Stimulated activated CD4-positive, alpha-beta T cell treated with anti-CD3 and anti-CD28 coated beads, TNF-alpha, amount 100 ng/mL, for 24 hours (primary cell): Measurements from ENCODE around the gene MORN4.
"Not testable (repeated sequence)": the region's sequence is repeated elsewhere in the genome, so short reads cannot be mapped to it uniquely, and the experiment has no call there.

ENCODE experiments used
- DNase-seq, 3 experiments: peaks; one replicate each; pipeline ENCODE4 v3.0.0-alpha.2; 2020; ENCODE audit warnings: low read depth in 3 of 3

Gene MORN4

DNA sequence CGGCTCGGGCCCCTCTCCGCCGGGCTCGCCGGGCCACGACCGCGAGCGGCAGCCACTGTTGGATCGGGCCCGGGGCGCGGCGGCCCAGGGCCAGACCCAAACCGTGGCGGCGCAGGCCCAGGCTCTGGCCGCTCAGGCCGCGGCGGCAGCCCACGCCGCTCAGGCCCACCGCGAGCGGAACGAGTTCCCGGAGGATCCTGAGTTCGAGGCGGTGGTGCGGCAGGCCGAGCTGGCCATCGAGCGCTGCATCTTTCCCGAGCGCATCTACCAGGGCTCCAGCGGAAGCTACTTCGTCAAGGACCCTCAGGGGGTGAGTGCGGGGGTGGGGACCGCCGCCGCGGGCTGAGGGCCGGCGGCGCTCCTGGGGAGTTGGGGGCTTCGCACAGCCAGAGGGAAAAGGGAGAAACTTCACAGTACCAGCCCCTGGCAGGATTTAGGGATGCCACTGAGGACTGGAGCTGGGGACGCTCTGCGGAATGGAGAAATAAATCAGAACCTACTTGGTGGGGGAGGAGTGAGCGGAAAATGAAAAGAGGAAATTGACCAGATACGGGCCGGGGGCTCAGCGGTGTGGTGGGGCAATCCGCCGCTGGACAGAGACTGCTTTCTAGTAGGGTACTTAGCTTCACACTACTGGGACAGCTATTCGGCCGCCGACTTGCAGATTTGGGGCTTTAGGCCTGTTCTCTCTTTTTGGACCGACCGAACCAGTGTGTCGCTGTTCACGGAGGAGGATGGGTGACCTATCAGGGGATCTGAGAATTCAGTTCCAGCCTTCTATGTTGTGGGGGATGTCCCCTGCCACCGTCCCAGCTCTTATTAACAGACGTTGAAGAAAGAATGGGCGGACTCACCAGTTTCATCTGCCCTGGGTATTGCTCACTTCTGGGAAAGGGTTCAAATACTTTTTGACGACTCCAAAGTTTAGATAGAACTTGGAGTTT lies 7.8 kb upstream of the MORN4 start:
- DNase-seq: peak in 1 of 3 experiments; percentile 6

DNA sequence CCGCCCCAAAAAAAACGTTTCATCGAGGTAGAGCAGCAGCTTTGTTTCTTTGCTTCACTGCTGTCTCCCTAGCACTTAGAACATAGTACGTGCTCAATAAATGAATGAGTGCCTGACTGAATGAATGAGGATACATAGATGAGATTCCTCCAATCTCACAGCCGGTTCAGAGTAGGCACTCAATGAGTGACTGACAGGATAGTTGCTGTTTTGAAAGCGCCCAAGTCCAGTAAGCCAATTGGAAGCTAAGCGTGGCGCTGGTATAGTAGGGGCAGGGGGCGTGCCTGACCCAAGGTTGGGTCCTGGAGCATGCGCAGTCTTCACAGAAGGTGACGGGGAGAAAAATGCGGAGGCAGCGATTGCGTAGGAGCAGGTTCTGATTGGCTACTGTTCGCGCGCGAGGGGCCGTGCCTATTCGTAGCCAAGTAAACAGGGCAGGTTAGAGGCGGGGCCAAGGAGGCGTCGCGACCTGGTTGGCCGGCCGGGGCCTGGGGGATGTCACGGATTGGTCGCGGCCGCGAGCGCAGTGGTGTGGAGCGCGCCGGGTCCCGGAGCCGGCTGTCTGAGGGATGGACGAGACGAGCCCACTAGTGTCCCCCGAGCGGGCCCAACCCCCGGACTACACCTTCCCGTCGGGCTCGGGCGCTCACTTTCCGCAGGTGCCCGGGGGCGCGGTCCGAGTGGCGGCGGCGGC lies 7.0 kb upstream of the MORN4 start, which contains the start of gene PI4K2A:
PI4K2A (plus strand) TSS at position 498 of the 694 bp plus-strand sequence; CDS start at position 570, 72 bp downstream.
- DNase-seq: peak; percentile 99 to 100 (median 99)

DNA sequence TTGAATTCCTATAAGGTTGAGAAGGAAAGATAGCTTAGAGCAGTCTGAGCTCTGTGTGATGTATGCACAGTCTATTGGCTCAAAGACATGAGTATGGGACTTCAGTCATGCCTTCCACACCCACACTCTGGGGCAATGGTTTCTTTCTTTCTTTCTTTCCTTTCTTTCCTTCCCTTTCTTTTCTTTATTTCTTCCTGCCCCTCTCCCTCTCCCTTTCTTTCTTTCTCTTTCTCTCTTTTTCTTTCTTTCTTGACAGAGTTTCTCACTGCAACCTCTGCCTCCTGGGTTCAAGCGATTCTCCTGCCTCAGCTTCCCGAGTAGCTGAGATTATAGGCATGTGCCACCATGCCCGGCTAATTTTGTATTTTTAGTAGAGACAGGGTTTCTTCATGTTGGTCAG lies 5.8 kb upstream of the MORN4 start:
- not testable (repeated sequence) for DNase-seq

DNA sequence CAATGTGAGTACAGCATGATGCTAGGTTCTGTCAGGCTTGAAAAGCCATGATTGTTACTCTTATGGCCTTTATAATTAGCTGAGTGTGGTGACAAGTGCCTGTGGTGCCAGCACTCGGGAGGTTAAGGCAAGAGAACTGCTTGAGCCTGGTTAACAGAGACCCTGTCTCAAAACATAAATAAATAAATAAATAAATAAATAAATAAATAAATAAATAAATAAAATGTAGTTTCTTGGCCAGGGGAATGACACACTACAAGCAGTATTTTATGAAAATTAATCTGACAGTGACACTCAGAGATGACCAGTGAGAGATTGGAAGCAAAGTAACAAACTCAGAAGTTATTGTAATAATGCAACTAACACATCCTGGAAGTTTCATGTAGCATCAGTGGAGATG lies 2.3 kb upstream of the MORN4 start:
- DNase-seq: no peak

DNA sequence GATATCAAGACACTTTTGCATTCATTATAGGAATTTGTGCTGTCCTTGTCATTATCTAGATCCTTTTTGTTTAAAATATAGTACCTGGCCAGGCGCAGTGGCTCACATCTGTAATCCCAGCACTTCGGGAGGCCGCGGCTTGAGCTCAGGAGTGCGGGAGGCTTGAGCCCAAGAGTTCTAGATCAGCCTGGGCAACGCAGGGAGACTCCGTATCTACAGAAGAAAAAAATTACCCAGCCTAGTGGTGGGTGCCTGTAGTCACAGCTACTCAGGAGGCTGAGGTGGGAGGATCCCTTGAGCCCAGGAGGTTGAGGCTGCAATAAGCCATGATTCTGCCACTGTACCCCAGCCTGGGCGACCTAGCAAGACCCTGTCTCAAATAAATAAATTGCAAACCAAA lies 621 bp upstream of the MORN4 start:
- DNase-seq: no peak

DNA sequence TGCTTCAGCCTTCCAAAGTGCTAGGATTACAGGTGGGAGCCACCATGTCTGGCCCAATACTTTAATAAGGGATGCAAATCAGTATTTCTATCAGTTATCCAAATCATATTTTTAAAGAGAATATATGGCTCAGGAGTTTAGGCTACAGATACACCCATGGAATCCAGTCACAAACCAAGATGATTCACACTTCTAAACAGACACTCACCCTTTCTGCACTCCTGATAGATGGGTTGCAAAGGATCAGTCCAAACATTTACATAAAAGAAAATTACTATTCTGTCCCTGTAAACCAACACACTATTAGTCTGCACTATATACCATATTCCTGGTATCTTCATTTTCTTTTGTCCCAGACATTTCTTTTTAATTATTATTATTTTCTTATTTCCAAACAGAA lies 2.2 kb downstream of the MORN4 start:
- DNase-seq: no peak

DNA sequence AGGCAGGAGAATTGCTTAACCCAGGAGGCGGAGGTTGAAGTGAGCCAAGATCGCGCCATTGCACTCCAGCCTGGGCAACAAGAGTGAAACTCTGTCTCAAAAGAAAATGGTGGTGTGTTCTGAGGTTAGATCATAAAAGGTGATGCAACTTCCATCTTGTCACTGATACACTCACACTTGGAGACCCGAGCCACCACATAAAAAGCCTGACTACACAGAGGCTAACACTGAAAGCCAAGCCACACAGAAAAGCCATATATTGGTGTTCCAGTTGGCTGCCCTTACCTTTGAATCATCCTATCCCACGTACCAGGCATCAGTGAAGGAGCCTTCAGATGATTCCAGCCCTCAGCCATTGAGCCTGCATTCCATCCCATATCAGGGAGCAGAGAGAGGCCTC lies 4.0 kb downstream of the MORN4 start:
- no peak for DNase-seq

DNA sequence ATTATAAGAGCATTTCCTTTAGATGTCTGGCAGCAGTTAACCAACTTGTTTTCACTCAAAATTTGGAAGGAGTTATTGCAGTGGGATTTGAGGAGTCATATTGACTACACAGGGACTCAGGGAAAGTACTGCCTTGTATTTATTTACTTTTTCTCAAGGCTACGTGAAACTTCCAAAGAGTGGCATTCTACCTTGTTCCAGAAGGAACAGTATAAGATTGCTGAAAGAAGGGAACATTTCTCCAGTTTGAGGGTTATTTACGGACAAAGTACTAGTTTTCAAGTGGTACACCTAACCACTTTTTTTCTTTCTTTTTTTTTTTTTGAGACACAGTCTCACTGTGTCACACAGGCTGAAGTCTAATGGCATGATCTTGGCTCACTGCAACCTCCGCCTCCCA lies 5.1 kb downstream of the MORN4 start:
- no peak for DNase-seq

DNA sequence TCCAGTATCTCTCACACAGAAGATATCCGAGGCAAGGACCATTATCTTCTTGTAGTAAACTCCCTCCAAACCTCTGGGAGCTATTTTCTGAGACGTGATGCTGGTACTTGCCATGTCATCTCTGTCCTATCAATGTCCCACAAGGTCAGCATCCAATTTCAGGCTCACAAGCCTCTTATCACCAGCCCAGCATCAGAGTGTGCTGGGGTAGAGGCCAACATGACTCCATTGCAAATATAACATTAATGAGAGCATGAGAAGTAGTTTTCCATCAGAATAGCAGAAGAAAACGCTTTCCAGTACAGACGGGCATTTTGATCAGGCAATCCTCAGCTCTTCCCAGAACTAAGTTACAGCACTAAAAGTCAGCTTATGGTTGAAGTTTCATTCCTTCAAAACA lies 5.6 kb downstream of the MORN4 start:
- DNase-seq: no peak

DNA sequence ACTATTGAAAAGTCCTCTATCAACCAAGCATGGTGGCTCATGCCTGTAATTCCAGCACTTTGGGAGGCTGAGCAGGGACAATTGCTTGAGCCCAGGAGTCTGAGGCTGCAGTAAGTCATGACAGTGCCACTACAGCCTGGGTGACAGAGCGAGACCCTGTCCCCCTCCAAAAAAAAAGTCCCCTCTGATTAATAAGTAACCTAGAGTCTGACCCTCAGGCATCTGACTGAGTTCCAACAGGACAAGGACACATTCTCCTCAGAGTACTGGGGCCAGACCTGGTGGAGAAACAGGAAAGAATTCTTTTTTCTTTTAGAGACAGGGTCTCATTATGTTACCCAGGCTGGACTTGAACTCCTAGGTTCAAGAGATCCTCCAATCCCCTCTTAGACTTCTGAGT lies 10.0 kb downstream of the MORN4 start:
- DNase-seq: no peak

DNA sequence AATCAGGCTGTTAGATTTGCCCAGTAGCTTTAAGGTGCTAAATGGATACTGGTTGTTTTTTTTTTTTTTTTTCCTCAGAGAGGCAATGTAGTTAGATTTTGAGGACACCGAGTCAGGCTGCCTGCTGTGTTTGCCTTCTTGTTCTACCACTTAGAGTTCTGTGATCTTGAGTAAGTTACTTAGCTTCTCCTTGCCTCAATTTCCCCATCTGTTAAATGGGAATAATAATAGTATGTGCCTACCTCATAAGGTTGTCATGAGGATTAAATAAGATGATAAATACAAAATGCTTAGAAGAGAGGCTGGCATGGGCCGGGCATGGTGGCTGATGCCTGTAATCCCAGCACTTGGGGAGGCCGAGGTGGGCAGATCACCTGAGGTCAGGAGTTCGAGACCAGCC lies 14.6 kb downstream of the MORN4 start:
- DNase-seq: no peak

DNA sequence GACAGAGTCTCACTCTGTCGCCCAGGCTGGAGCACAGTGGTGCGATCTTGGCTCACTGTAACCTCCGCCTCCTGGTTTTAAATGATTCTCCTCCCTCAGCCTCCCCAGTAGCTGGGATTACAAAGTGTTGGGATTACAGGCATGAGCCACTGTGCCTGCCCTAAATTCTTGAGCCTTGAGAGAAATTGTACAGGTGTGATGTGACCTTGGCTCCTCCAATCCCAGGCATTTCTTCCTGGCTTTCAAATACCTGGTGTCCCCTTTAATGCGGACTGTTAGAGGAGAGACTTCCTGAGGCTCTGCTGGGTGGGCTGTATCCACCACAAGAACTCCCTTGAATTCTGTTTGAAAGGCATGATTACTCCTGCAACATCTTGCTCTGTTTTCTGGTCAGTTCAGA lies 15.0 kb downstream of the MORN4 start:
- no peak for DNase-seq

DNA sequence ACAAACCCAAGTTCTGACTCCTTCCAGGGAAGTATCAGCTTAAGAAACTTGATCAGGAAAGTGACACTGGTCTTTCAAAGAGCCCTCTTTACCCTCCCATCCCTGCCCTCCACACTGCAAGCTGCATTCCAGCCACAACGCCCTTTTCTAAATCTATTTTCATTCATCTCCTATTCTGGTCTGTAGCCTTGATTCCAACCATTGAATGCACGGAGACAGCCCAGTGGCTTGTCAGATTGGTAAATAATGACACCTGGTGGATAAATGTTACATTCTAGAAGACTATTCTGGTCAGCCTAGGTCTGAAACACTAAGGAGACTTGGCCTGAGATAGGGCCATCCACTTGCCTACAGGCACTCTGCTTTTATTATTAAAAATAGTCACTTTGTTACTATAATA lies 20.9 kb downstream of the MORN4 start:
- no peak for DNase-seq

DNA sequence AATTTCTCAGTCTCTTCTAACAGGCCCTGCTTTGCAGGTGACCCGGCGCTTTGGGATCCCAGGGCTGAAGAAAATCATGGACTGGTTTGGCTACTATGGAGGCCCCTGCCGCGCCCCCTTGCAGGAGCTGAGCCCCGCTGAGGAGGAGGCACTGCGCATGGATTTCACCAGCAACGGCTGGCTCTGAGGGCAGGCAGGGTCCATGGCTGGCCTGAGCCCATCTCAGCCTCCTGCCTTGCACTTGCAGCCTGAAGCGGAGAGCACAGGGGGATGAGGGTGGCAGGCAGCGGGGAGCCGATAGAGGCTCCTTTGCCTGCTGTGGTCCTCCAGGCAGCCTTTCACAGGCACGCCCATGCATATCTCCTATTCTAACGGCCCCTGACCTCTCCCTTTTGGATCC lies 21.8 kb downstream of the MORN4 start:
- DNase-seq: no peak

DNA sequence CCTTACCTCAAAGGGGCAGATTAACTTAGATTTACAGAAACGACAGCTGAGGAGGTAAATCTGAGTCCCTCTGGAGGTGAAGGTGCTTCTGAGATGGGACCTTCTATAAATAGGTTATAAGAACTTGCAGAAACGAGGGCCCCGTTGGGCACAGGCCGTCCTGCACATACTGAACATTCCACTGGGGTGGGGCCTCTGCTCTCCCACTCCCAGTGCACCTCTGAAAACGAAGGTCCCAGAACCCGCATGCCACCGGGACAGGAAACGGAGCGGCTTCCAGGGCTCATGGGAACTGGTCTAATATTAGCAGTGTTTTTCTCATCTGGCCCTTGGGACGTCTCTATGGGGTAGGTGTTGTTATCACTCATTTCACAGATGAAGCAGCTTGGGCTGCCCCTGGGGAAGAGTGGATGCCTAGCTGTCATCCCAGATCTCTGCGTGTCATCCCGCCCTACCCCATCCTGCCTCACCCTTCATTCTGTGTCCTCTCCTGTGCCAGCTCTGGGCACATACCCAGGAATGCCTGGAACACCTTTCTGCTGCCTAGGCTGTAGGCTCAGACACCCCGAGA lies 24.2 kb downstream of the MORN4 start:
- no peak for DNase-seq

DNA sequence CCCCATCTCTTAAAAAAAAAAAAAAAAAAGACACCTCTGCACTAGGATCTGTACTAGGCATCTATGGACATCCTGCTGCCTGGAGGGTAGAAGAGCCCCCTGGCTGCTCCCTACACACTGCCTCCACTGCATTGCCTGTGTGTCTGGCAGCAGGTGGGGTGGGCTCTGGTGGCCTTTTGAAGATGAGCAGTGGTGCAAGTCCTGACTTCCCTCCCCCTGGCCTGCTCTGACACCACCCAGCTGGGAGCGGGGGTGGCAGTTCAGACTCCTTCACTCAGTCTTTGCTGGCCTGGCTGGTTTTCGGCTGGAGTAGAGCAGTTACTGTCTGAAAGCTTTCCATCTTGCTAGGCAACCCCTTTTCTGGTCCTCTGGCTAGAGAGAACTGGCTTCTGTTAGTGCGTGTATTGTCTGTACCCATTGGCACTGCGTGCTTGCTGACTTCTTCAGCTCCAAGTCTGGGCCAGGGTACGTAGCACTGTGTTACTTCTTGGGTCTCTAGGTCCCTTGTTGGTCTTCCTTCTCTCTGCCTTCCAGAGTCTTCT lies 26.1 kb downstream of the MORN4 start:
- DNase-seq: no peak

DNA sequence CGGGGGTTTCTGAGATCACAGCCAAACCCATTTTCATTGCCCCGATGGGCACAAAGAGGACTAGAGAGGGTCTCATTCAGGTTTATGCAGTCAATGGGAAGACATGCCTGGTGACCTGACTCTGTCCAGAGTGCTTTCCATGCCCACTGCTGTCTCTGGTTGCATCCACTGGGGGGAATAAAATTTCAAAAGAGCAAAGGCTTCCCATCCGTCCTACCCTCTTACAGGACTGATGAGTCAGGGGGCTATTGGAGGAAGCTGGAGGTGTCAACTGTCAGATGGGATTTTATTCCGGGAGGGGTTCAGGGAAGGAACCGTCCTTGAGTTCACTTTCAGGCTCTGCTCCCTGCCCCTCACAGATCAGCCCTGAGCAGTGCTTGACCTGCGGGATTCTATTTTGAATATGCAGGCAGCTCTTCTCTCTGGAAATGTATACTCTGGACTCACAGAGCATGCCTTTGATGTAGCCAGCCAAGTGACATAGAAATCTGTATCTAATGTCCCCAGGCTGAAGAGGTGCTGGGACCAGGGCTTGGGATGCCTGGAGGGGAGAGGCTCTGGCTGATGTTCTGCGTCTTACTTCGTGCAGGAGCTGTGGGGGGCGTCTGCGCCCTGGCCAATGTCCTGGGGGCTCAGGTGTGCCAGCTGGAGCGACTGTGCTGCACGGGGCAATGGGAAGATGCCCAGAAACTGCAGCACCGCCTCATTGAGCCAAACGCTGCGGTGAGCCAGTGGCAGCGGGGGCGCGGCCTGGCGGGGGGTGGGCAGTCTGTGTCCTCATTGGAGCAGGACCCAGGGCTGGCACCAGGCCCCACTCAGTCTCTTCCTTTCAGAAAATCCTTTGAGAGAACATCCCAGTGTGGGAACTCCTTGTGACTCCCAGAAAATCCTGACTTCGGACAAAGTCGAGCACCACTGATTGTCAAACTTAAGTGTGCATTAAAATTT lies 31.8 kb downstream of the MORN4 start:
- DNase-seq: no peak

DNA sequence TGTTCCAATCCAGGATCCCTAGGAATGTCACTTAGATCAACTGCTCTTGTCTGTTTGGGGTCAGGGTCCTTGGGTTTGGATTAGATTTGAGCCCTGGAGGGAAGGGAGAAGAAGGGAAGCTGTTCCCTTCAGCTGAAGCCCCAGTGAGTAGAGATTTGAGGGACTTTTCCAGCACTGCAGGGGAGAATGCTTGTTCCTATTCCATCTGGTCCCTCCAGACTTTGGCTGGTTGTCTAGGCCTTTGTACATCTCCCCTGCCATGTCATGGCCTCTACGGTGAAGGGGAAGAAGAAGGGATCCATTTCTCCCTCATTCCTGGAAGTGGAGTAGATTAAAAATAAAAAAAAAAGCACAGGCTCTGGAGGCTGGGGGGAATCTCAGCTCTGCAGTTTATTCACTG lies 32.7 kb downstream of the MORN4 start:
- DNase-seq: no peak

DNA sequence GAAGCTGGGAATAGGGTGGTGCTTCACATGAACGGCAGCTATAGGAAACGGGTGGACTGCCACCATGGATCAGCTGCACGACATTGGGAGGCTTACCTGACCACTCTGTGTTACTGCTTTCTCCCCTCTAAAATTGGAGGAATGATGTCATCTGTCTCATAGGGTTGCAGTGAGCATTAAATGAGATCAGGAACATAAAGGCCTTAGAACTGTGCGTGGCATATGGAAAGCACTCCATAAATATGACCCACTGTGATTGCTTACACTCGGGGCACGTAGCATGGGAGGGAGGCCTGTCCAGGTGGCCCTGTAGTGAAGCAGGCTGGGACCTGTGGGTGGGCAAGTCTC lies 34.1 kb downstream of the MORN4 start:
- no peak for DNase-seq

DNA sequence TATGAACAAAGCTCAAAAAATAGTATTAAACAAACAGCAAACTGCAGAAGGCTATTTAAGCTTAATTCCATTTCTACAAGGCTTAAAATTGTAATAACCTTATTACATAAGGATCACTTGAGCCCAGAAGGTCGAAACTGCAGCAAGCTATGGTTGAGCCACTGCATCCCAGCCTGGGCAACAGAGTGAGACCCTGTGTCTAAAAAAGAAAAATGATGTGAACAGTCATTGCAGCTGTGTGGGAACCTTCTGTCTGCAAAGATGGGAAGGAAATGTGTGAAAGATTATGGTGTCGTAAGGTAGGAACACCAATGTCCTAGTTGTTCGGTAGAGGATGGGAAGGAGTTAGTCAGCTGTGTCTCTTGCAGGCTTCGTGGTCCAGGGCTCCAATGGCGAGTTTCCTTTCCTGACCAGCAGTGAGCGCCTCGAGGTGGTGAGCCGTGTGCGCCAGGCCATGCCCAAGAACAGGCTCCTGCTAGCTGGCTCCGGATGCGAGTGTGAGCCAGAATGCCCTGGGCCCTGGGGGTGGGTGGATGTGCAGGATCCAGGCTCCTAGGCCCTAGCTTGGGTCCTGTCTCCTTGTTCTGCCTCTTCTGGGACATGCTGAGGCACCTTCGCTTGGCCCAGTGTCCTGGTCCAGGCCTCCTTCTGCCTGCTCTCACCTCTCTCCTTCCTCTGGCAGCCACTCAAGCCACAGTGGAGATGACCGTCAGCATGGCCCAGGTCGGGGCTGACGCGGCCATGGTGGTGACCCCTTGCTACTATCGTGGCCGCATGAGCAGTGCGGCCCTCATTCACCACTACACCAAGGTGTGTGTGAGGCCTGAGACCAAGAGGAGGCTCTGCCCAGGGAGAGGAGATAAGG lies 34.7 kb downstream of the MORN4 start:
- no peak for DNase-seq
